Mesendoderm (in vitro differentiated cells): Measurements from ENCODE around the gene SMIM24.

ENCODE experiments used
- DNase-seq: peaks from one replicate; pipeline ENCODE4 v3.0.0; 2013
- H2AK5ac ChIP-seq: 2 replicates; pipeline ENCODE4 v1.6.1; 2013; ENCODE audit warnings: low read length, inconsistent platforms
- H2BK120ac ChIP-seq: 2 replicates; pipeline ENCODE4 v1.6.1; 2013; ENCODE audit warnings: low read depth, mild to moderate bottlenecking, low read length, moderate library complexity, mixed read lengths
- H2BK15ac ChIP-seq: replicated peaks from 2 replicates; pipeline ENCODE4 v1.6.1; 2013; ENCODE audit warnings: low read depth, mild to moderate bottlenecking, moderate library complexity
- H2BK5ac ChIP-seq: 2 replicates; pipeline ENCODE4 v1.6.1; 2013; ENCODE audit warnings: low read length, inconsistent platforms
- H3K18ac ChIP-seq: 2 replicates; pipeline ENCODE4 v1.6.1; 2013; ENCODE audit warnings: mild to moderate bottlenecking, low read length, mixed read lengths
- H3K23ac ChIP-seq: one replicate; pipeline ENCODE4 v1.6.1; 2013; ENCODE audit warnings: low read length
- H3K27ac ChIP-seq: 2 replicates; pipeline ENCODE4 v1.5.1; 2013; ENCODE audit warnings: low read depth, mild to moderate bottlenecking, inconsistent platforms, low read length, moderate library complexity
- H3K27me3 ChIP-seq: 2 replicates; pipeline ENCODE4 v1.6.1; 2013; ENCODE audit warnings: low read length, control low read depth, mild to moderate bottlenecking, inconsistent platforms; ENCODE audit not compliant: insufficient read depth, poor library complexity
- H3K36me3 ChIP-seq: 2 replicates; pipeline ENCODE4 v1.6.1; 2013; ENCODE audit warnings: low read length, inconsistent platforms; ENCODE audit not compliant: control insufficient read depth, insufficient read depth
- H3K4ac ChIP-seq: one replicate; pipeline ENCODE4 v1.6.1; 2013; ENCODE audit warnings: low read depth, mild to moderate bottlenecking, low read length, moderate library complexity
- H3K4me1 ChIP-seq: 2 replicates; pipeline ENCODE4 v1.6.1; 2013; ENCODE audit warnings: low read depth, low read length, inconsistent platforms; ENCODE audit not compliant: control insufficient read depth
- H3K4me2 ChIP-seq: 2 replicates; pipeline ENCODE4 v1.6.1; 2013; ENCODE audit warnings: low read length
- H3K4me3 ChIP-seq: 2 replicates; pipeline ENCODE4 v1.5.1; 2013; ENCODE audit warnings: mild to moderate bottlenecking, low read length
- H3K56ac ChIP-seq: one replicate; pipeline ENCODE4 v1.6.1; 2013; ENCODE audit warnings: low read length
- H3K79me1 ChIP-seq: 2 replicates; pipeline ENCODE4 v1.6.1; 2013; ENCODE audit warnings: low read length, inconsistent platforms
- H3K79me2 ChIP-seq: 2 replicates; pipeline ENCODE4 v1.6.1; 2013; ENCODE audit warnings: mild to moderate bottlenecking, low read length; ENCODE audit not compliant: control insufficient read depth, insufficient read depth
- H3K9ac ChIP-seq: 2 replicates; pipeline ENCODE4 v1.6.1; 2013; ENCODE audit warnings: low read length, inconsistent platforms
- H4K5ac ChIP-seq: one replicate; pipeline ENCODE4 v1.6.1; 2013; ENCODE audit warnings: low read length
- H4K8ac ChIP-seq: one replicate; pipeline ENCODE4 v1.6.1; 2013; ENCODE audit warnings: low read depth, mild to moderate bottlenecking, control low read depth, low read length, moderate library complexity
- WGBS: extraction: QIAGEN DNeasy Blood & Tissue Kit; methylation state at CpG from one replicate; pipeline ENCODE4 v1.1.7; 2013; ENCODE audit warnings: low lambda C conversion rate, missing lambda C conversion rate; ENCODE audit not compliant: insufficient coverage; ENCODE audit errors: extremely low coverage; 5-methylcytosine and 5-hydroxymethylcytosine counted together

The SMIM24 gene

GRCh38 chr19:3501780-3502179, 21.5 kb upstream of the SMIM24 start:
- Histone ChIP-seq H3K4ac (no peak overlapping the region), H3K27me3 (no peaks in the 10 kb centered on the region), H3K4me3 (no peak overlapping the region), H2AK5ac (no peak overlapping the region), H3K23ac (no peak overlapping the region), H4K5ac (no peak overlapping the region), H3K79me2 (peaks cover 19% of the 10 kb centered on the region), H3K79me1 (peaks cover 11% of the 10 kb centered on the region), H3K56ac (no peak overlapping the region), H3K18ac (no peak overlapping the region), H3K9ac (no peak overlapping the region), H3K27ac (no peak overlapping the region), H2BK120ac (no peak overlapping the region), H2BK15ac (no peak overlapping the region), H2BK5ac (no peak overlapping the region), H3K4me2 (no peak overlapping the region), H3K4me1 (peaks cover 2% of the 10 kb centered on the region), H4K8ac (no peak overlapping the region), H3K36me3 (no peaks in the 10 kb centered on the region)
- WGBS = no CpG with 5 or more reads among the region's 3 CpGs
- no peak for DNase-seq

GRCh38 chr19:3500429-3501101, 20.2 kb upstream of the SMIM24 start, which contains the start of gene DOHH:
Gene DOHH, minus strand, starts transcription at chr19:3500674. Its CDS starts 3,860 bp downstream, at chr19:3496814.
- Histone ChIP-seq H3K9ac (peak within 1 kb of the TSS; percentile 93), H3K4me2 (peak within 1 kb of the TSS; percentile 93), H3K4me1 (peaks cover 2% of the 10 kb centered on the region), H3K4me3 (peak within 1 kb of the TSS; percentile 61), H2AK5ac (no peak within 1 kb of the TSS), H2BK120ac (no peak within 1 kb of the TSS), H3K23ac (peak within 1 kb of the TSS; percentile 98), H3K79me1 (peaks cover 11% of the 10 kb centered on the region), H3K4ac (peak within 1 kb of the TSS; percentile 66), H2BK5ac (peak within 1 kb of the TSS; percentile 96), H3K27me3 (no peaks in the 10 kb centered on the region), H4K5ac (peak within 1 kb of the TSS; percentile 98), H3K36me3 (peaks cover 2% of the 10 kb centered on the region), H3K27ac (peak within 1 kb of the TSS; percentile 3), H4K8ac (peak within 1 kb of the TSS; percentile 91), H2BK15ac (no peak within 1 kb of the TSS), H3K56ac (peak within 1 kb of the TSS; percentile 97), H3K79me2 (peaks cover 18% of the 10 kb centered on the region), H3K18ac (peak within 1 kb of the TSS; percentile 62)
- no CpG with 5 or more reads among the region's 52 CpGs for WGBS
- peak; percentile 99 for DNase-seq

GRCh38 chr19:3499738-3500428, 19.6 kb upstream of the SMIM24 start:
- Histone ChIP-seq H2BK15ac (no peak overlapping the region), H3K27me3 (no peaks in the 10 kb centered on the region)

GRCh38 chr19:3497757-3498520, 17.6 kb upstream of the SMIM24 start:
- no peaks in the 10 kb centered on the region for H3K27me3 ChIP-seq
- peaks cover 5% of the 10 kb centered on the region for H3K36me3 ChIP-seq
- peaks cover 11% of the 10 kb centered on the region for H3K79me1 ChIP-seq
- no peak for DNase-seq
- H3K56ac ChIP-seq = no peak overlapping the region
- peaks cover 18% of the 10 kb centered on the region for H3K79me2 ChIP-seq
- H3K4me2 ChIP-seq = no peak overlapping the region
- no peak overlapping the region for H2BK5ac ChIP-seq
- WGBS = no CpG with 5 or more reads among the region's 5 CpGs
- H3K18ac ChIP-seq = no peak overlapping the region
- peaks cover 2% of the 10 kb centered on the region for H3K4me1 ChIP-seq
- H3K9ac ChIP-seq = no peak overlapping the region
- no peak overlapping the region for H2BK120ac ChIP-seq
- H3K27ac ChIP-seq = no peak overlapping the region
- H3K23ac ChIP-seq = no peak overlapping the region
- H3K4ac ChIP-seq = no peak overlapping the region
- no peak overlapping the region for H2AK5ac ChIP-seq
- H3K4me3 ChIP-seq = no peak overlapping the region
- no peak overlapping the region for H4K5ac ChIP-seq
- no peak overlapping the region for H2BK15ac ChIP-seq
- no peak overlapping the region for H4K8ac ChIP-seq

More at GRCh38 chr19:3499738-3500428, 19.6 kb upstream of the SMIM24 start:
- Histone ChIP-seq H3K9ac (peak overlapping the region; percentile 93), H3K56ac (peak overlapping the region; percentile 97), H4K5ac (no peak overlapping the region), H3K4ac (peak overlapping the region; percentile 66), H4K8ac (no peak overlapping the region), H2BK5ac (no peak overlapping the region), H3K79me2 (peaks cover 18% of the 10 kb centered on the region), H3K4me3 (peak overlapping the region; percentile 61), H3K23ac (no peak overlapping the region), H3K36me3 (peaks cover 3% of the 10 kb centered on the region), H3K4me2 (peak overlapping the region; percentile 93), H2AK5ac (no peak overlapping the region), H2BK120ac (no peak overlapping the region), H3K27ac (no peak overlapping the region), H3K4me1 (peaks cover 2% of the 10 kb centered on the region), H3K18ac (peak overlapping the region; percentile 62), H3K79me1 (peaks cover 11% of the 10 kb centered on the region)
- WGBS = no CpG with 5 or more reads among the region's 18 CpGs
- DNase-seq = no peak

- Histone ChIP-seq H2BK15ac (no peak overlapping the region), H4K8ac (no peak overlapping the region), H3K4me1 (peaks cover 2% of the 10 kb centered on the region), H3K4me2 (no peak overlapping the region), H4K5ac (no peak overlapping the region), H3K79me2 (peaks cover 18% of the 10 kb centered on the region), H3K23ac (no peak overlapping the region), H2AK5ac (no peak overlapping the region), H3K27ac (no peak overlapping the region), H3K4ac (no peak overlapping the region), H3K79me1 (peaks cover 11% of the 10 kb centered on the region), H3K4me3 (no peak overlapping the region), H3K36me3 (peaks cover 5% of the 10 kb centered on the region), H3K56ac (no peak overlapping the region), H3K27me3 (no peaks in the 10 kb centered on the region), H3K18ac (no peak overlapping the region), H3K9ac (no peak overlapping the region), H2BK120ac (no peak overlapping the region), H2BK5ac (no peak overlapping the region)
- no CpG with 5 or more reads among the region's 32 CpGs for WGBS
- no peak for DNase-seq
Observed at GRCh38 chr19:3496392-3497273, 16.3 kb upstream of the SMIM24 start.
